GM21381 (cell line): ENCODE results near the gene LRCOL1.

ENCODE experiments used
- ATAC-seq: cut with Tn5 transposase; IDR thresholded peaks from one replicate; pipeline ENCODE4 v1.9.1; 2021; ENCODE audit warnings: mild to moderate bottlenecking, moderate library complexity; ENCODE audit not compliant: unreplicated experiment

LRCOL1 gene

GRCh38 chr12:132583736-132584135, 26.6 kb downstream of the LRCOL1 start:
- ATAC-seq: no peak

DNA sequence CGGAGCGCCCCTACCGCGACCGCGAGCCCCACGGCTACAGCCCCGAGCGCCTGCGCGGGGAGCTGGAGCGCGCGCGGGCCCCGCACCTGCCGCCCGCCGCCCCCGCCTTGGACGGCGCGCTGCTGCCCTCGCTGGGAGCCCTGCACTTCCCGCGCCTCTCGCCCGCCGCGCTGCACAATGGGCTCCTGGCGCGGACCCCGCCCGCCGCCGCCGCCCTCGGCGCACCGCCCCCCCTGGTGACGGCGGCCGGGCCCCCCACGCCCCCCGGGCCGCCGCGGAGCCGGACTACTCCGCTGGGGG, 27.0 kb downstream of the LRCOL1 start:
- no peak for ATAC-seq

DNA sequence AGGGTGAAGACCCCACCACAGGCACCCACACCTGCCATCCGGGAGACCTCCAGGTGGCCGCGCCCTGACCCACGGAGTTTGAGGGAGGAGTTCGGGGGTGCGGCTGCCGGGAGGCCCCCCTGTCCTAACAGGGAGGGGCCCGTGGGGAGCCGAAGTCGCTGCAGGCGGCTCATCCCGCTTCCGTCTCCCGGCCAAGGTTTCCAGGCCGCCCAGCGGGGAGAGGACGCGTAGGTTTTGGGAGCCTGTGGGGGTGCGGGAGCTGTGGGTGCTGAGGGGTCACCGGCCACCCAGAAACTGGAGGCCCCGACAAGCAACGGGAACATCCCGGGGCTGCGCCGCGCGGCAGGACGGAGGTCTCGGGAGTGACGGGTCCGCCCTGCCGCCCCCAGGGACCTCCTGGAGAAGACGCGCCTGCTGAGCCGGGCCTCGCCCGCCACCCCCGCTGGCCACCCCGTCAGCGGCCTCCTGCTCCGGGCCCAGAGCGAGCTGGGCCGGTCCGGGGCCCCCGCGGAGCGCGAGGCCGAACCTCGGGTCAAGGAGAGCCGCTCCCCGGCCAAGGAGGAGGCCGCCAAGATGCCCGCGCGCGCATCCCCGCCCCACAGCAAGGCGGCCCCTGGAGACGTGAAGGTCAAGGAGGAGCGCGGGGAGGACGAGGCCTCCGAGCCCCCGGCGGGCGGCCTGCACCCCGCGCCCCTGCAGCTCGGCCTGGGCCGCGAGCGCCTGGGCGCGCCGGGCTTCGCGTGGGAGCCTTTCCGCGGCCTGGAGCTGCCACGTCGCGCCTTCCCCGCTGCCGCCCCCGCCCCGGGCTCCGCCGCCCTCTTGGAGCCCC, 27.6 kb downstream of the LRCOL1 start:
- ATAC-seq: no peak

- no peak for ATAC-seq
These were observed 28.3 kb downstream of the LRCOL1 start for GRCh38 chr12:132582058-132582420.

DNA sequence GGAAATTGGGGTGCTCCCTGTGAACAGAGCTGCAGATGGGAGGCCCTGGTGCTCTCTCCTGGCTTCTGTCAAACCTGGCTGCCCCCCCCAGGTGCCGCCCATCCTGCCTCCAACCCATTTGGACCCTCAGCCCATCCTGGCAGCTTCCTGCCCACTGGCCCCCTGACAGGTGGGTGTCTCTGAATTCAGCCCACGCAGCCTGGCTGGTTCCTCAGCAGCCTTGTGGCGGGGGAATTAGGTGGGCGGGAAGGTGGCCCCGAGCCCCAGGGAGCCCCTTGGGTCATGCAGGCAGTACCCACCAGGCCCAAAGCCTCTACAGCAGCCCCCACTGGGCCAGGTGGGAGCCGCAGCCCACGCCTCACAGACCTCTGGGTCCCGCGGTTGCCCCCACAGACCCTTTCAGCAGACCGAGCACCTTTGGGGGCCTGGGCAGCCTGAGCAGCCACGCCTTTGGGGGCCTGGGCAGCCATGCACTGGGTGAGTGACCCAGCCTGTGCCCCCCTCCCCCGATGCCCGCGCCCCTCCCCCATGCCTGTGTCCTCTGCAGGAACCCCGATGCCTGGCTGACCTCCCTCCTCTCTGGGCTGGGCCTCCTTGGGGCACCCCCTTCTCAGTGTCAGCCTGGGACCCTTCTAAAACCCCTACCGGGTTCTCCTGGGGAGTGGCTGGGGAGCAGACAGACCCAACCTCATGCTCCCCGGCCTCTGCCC, 28.9 kb downstream of the LRCOL1 start:
- no peak for ATAC-seq

GRCh38 chr12:132580701-132581292, 29.6 kb downstream of the LRCOL1 start:
- ATAC-seq: no peak

DNA sequence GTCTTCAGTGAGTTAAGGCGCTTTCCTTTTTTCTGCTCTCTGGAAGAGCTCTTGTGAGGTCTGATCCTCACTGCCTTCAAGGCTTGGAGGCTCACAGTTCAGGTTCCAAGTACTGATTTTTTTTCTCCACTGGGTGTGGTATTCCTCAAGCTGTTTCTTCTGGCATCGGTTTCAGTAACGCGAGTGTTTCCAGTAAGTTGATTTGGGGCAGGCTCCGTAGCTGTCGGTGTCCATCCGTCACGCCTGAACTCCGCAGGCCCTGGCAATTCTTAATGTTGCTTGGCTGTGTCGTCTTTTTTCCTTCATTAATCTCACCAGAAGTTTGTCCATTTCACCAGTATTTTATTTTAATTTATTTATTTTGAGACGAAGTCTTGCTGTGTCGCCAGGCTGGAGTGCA, 30.6 kb downstream of the LRCOL1 start:
- ATAC-seq: no peak

DNA sequence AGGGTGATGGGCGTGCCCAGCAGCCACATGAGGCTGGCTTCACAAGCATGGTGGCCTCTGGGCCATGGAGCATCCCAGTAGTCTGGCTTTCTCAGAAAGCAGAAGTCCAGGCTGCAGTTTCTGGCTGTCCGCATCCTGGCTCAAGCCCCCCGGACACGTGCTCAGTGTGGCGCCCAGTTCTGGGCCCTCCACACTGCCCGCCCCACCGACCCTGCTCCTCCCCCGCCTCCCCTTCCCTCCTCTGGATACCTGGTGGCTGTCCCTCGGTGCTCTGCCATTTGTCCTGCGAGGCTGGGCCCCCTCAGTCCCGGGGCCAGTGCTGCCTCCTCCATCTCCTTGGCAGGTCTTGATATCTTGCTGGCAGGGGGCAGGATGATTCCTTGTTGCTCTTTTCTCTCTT, 31.6 kb downstream of the LRCOL1 start:
- no peak for ATAC-seq

- no peak for ATAC-seq
These were observed 32.3 kb downstream of the LRCOL1 start for GRCh38 chr12:132578118-132578517.

- ATAC-seq: no peak
These were observed 33.0 kb downstream of the LRCOL1 start for GRCh38 chr12:132577191-132577920.

- no peak for ATAC-seq
These were observed 33.7 kb downstream of the LRCOL1 start for GRCh38 chr12:132576701-132577100.

- ATAC-seq: no peak
These were observed 34.7 kb downstream of the LRCOL1 start for GRCh38 chr12:132575661-132576060.

DNA sequence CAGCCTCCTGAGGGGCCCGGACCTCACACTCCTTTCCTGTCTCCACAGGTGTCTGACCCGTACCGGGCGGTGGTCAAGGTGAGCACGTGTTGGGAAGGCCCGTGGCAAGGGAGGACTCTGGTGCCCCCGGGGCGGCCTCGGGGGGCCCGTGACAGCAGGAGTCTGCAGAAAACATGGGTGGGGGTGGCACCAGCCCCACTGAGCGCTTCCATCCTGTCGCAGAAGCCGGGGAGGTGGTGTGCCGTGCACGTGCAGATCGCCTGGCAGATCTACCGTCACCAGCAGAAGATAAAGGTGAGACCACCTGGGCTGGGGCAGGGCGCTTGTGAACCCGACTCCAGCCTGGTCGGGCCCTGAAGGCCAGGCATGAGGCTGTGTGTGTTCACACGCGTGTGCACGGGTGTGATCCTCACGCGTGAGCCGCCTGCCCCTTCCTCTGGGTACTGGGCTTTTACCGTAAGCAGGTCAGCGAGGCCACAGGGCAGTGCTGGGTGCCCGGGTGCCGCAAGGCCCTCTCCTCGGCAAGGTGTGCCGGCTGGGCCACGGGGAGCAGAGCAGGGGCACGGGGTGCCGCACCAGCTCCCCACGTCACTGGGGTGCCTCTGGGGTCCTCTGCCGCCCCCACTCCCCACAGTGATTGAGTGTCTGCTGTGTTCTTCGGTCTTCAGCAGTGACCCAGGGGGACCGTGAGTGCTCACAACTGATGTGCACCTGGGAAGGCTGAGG, 35.9 kb downstream of the LRCOL1 start:
- ATAC-seq: no peak

DNA sequence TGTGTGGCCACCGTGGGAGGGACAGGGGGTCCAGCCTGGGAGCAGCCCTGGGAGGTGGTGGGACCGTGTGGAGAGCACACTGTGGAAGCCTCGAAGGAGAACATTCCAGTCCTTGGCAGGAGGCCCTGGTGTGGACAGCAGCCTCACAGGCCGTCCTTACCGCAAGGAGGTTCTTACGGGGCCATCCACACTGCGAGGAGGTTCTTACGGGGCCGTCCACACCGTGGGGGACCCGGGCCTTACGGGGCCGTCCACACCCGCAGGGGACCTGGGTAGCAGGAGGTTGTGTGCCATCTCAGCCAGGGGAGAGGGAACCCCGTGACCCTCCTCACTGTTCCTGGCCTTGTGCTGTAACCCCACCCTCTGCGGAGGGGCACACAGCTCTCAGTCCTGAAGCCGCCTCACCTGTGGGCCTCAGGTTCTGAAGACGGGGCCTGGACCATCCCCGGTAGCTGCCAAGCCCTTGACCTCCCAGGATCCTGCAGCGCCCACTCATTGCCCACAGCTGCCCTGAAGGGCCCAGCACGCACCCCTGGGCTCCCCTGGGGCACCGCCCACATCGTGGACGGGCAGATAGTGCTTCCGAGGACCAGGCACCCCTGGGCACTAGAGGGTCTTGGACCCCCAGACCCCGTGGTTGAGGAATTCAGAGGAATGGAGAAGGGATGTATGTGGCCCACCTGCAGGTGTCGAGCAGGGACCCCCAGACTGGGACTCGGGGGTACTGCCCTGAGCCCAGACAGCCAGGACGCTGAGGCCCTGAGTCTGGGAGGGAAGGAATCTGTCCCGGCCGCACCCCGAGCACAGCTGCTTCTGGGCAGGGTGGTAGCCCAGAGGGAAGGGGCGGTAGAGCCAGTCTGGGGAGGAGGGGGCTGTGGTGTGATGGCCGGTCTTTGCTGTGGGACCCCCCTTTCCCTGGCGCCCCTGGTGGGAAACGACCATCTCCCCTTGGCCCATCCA, 37.3 kb downstream of the LRCOL1 start:
- ATAC-seq: no peak

- no peak for ATAC-seq
These were observed 38.3 kb downstream of the LRCOL1 start for GRCh38 chr12:132572106-132572505.

DNA sequence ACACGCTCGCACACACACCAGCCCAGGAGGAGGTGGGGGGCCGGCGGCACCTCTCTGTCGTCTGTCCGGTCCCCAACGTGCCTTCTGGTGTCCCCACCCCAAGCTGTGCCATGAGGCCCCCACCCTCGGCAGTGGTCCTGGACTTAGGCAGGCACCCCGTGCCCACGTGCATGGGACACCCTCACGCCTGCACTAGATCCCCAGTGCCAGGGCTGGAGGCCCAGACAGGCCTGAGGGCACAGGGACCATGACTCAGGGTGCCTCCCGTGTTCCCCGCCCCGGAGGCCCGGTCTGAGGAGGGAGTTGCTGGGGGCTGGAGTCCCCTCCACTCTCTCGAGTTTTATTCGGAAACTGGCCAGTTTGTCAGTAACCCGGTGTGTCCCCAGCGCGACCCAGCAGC, 38.8 kb downstream of the LRCOL1 start:
- ATAC-seq: no peak

DNA sequence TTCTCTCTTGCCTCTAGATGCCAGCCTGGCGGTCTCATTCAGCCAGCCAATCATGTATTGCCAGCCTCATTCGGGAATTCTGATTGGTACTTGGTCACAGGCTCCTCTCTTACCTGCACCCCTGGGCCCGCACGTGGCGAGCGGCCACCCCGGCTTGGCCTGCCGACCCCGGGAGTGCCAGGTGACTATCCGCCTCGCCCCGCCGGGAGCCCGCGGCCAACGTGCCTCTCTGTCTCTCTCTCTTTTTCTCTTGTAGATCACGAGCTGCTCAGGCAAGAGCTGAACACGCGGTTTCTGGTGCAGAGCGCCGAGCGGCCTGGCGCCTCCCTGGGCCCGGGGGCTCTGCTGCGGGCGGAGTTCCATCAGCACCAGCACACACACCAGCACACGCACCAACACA, 39.3 kb downstream of the LRCOL1 start:
- no peak for ATAC-seq

DNA sequence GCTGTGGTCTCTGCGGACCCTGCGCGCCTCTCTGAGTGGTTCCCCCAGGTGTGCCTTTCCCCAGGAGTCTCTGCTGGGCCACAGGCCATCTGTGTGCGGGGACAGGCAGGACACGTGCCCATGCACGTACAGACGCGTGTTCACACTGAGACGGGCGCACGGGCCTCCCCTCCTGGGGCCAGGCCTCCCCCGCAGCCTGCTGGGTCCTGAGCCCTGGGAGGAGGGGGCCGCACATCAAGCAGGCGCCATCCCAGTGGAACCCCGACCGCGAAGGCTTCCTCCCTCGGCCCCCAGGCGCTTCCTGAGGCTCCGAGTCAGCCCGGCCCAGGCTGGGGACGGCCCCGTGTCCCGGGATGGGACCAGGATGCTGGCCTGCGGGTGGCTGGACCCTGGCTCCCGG, 39.7 kb downstream of the LRCOL1 start:
- no peak for ATAC-seq

- ATAC-seq: no peak
These were observed 40.4 kb downstream of the LRCOL1 start for GRCh38 chr12:132569856-132570480.
